Small intestine (tissue), 7 donors: ENCODE results near the gene ZFP62. TPM values are rescaled to one million over a fixed set of nuclear protein-coding genes. Genes with fewer than 3 reads are reported as not detected.

Source experiments
- DNase-seq, 2 donors: peaks; one replicate each; pipeline versions ENCODE4 v3.0.0 to v3.0.0-alpha.2; 2013
- FAIRE-seq: peaks from 2 replicates; lab custom pipeline; 2012; peaks lifted over from hg19 to GRCh38; lab: Jason Lieb, UNC
- H3K27ac ChIP-seq, 3 donors: one replicate each; pipeline ENCODE4 v1.5.1; 2013; ENCODE audit warnings: low read length in 2 of 3, mild to moderate bottlenecking in 2 of 3, control low read depth in 1 of 3, inconsistent platforms in 1 of 3, low read depth in 1 of 3, moderate library complexity in 1 of 3
- H3K27me3 ChIP-seq, 3 donors: one replicate each; pipeline ENCODE4 v1.6.1; 2013; ENCODE audit warnings: low read length in 3 of 3, inconsistent platforms in 1 of 3; ENCODE audit not compliant: control insufficient read depth in 3 of 3, insufficient read depth in 3 of 3
- H3K36me3 ChIP-seq, 3 donors: one replicate each; pipeline ENCODE4 v1.6.1; 2013; ENCODE audit warnings: low read length in 3 of 3, inconsistent platforms in 1 of 3, low read depth in 1 of 3, mild to moderate bottlenecking in 1 of 3, moderate library complexity in 1 of 3; ENCODE audit not compliant: control insufficient read depth in 3 of 3, insufficient read depth in 2 of 3
- H3K4me1 ChIP-seq, 3 donors: one replicate each; pipeline ENCODE4 v1.6.1; 2013; ENCODE audit warnings: low read length in 2 of 3, inconsistent platforms in 1 of 3, low read depth in 1 of 3, mild to moderate bottlenecking in 1 of 3, moderate library complexity in 1 of 3; ENCODE audit not compliant: control insufficient read depth in 3 of 3, insufficient read depth in 2 of 3
- H3K4me3 ChIP-seq, 3 donors: one replicate each; pipeline ENCODE4 v1.5.1; 2013; ENCODE audit warnings: low read length in 3 of 3, control low read depth in 1 of 3, inconsistent platforms in 1 of 3, low read depth in 1 of 3, mild to moderate bottlenecking in 1 of 3, moderate library complexity in 1 of 3
- H3K9me3 ChIP-seq, 2 donors: one replicate each; pipeline ENCODE4 v1.6.1; 2013; ENCODE audit warnings: low read depth in 1 of 2, low read length in 1 of 2; ENCODE audit not compliant: control insufficient read depth in 2 of 2, insufficient read depth in 1 of 2
- WGBS, 3 donors: extraction: QIAGEN DNeasy Blood & Tissue Kit; methylation state at CpG; one replicate each; pipeline ENCODE4 v1.1.7; 2013; 5-methylcytosine and 5-hydroxymethylcytosine counted together
- polyA plus RNA-seq, 4 donors: library from polyadenylated mRNA; stranded (reverse) in 3 of 4; unstranded in 1 of 4; fragments of 200-250 nt in 3 of 4; fragments of 120-200 nt in 1 of 4; gene quantifications; one replicate each; pipeline versions ENCODE4 v1.2.1 to v1.2.3, GENCODE V29; 2013
- donor health status: healthy with polysubstance abuse.
- donor health status: control.
- donor health status: control.
- donor health status: Bipolar disorder and iron deficiency.
- donor health status: healthy.

ZFP62 gene
- polyA plus RNA-seq, 4 donors, result 8.7 to 57.2 (median 16.2) TPM

DNA sequence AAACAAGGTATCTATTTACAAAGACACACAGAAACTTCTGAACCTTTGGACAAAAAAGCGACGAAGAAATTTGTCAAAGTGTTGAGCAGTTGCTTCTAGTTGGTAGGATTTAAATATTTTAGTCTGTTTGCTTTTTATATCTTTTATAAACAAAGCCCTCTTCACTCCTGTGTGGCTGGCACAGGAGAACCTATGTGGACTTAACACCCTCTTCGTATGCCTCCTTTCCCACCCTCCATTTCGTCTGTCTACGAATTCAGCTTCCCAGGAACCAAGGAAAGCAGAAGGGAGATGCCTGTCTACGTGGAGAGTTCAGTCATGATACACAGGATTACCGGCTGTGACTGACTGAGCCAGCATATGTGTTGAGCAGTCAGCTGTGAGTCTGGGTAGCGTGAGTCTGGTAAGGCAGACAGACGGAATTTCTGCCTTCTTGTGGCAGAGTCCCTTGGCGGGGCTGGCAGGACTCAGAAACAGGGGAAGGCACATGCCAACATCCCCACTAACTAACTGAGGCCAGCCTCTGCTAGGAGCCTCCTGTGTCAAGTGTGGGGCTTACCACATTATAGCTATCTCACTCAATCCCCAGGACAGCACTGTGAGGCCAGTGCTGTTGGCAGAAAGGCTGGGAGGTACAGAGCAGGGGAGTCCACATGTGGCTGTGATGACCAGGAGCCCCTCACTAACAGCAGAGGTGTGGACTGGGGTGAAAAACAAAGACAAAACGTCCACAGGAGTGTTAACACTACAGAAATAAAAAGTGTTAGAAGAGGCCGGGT lies 13.9 kb upstream of the ZFP62 start:
- H3K27me3 ChIP-seq, result no peaks in the 10 kb centered on the region
- H3K4me3 ChIP-seq, result no peak overlapping the region
- H3K36me3 ChIP-seq, result no peaks in the 10 kb centered on the region
- FAIRE-seq, result no peak
- 82 to 86% (median 82%) methylated on average over 12 of the region's 12 CpGs for WGBS, 3 donors
- no peak for DNase-seq
- H3K27ac ChIP-seq, result no peak overlapping the region
- peaks cover 0 to 3% of the 10 kb centered on the region in 2 donors for H3K9me3 ChIP-seq
- H3K4me1 ChIP-seq, result peaks cover 0 to 11% (median 0%) of the 10 kb centered on the region in 3 donors

DNA sequence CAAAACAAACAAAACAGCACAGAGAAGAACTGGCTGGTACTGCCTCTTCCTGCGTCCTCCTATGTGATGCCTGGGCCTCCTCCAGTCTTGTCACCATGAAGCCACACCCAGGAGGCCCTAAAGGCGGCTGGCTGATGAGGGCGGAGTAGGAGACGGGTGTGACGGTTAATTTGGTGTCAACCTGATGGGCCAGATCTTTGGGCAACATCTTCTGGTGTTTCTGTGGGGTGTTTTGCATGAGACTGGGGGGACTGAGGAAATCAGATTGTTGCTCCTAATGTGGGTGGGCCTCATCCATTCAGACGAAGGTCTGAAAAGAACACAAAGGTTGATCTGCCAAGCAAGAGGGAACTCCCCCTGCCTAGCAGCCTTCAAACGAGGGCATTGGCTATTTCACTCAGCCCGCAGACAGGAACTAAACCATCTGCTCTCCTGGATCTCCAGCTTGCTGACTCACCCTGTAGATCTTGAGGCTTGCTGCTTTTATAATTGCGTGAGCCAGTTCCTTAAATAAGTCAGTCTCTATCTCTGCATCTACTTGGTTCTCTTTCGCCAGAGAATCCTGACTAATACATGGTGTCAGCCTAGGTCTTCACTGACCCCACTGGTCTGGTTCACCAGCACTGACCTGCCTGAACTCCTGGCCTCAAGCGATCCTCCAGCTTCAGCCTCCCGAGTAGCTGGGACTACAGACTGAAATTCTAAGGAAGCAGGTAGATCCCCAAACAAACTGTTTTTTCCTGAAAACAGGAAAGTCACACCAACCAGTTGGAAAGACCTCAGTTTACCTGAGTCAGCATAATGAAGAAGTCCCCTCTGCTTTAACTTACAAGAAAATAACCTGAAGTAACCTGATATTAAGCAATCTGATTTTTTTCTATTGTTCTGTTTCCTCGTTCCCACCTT lies 12.8 kb upstream of the ZFP62 start:
- FAIRE-seq (no peak), DNase-seq (peak; percentile 24 to 41)
- H3K27me3 ChIP-seq, result no peaks in the 10 kb centered on the region
- no peak overlapping the region for H3K4me3 ChIP-seq
- peaks cover 0 to 3% of the 10 kb centered on the region in 2 donors for H3K9me3 ChIP-seq
- no peaks in the 10 kb centered on the region for H3K36me3 ChIP-seq
- peak overlapping the region in 1 of 3 donors; percentile 12 for H3K27ac ChIP-seq
- H3K4me1 ChIP-seq, result peaks cover 0 to 11% (median 0%) of the 10 kb centered on the region in 3 donors
- WGBS, 3 donors, result 62 to 66% (median 63%) methylated on average over 13 of the region's 13 CpGs

DNA sequence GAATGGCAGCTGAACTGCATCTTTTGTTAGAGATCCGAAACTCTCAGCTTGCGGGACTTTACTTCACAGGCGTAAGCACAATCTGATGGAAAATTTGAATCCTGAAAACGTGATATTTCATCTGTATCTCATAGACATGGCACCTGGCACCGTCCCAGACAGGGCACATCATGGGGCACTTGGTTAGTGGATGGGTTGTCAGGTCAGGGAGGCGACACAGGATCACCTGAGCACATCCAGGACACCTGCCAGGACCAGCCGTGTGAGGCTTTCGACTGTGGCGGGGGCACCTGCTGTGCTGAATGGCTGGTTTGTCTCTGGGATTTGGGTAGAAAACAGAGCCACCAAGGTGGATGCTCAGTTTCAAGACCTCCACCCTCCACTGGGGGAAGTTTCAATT lies 11.3 kb upstream of the ZFP62 start:
- 90 to 92% (median 90%) methylated on average over 9 of the region's 9 CpGs for WGBS, 3 donors
- Histone ChIP-seq H3K27me3 (no peaks in the 10 kb centered on the region), H3K27ac (no peak overlapping the region), H3K4me3 (no peak overlapping the region), H3K9me3 (peaks cover 0 to 3% of the 10 kb centered on the region in 2 donors), H3K4me1 (peaks cover 0 to 16% (median 0%) of the 10 kb centered on the region in 3 donors), H3K36me3 (no peaks in the 10 kb centered on the region)
- no peak for FAIRE-seq
- DNase-seq, result no peak

DNA sequence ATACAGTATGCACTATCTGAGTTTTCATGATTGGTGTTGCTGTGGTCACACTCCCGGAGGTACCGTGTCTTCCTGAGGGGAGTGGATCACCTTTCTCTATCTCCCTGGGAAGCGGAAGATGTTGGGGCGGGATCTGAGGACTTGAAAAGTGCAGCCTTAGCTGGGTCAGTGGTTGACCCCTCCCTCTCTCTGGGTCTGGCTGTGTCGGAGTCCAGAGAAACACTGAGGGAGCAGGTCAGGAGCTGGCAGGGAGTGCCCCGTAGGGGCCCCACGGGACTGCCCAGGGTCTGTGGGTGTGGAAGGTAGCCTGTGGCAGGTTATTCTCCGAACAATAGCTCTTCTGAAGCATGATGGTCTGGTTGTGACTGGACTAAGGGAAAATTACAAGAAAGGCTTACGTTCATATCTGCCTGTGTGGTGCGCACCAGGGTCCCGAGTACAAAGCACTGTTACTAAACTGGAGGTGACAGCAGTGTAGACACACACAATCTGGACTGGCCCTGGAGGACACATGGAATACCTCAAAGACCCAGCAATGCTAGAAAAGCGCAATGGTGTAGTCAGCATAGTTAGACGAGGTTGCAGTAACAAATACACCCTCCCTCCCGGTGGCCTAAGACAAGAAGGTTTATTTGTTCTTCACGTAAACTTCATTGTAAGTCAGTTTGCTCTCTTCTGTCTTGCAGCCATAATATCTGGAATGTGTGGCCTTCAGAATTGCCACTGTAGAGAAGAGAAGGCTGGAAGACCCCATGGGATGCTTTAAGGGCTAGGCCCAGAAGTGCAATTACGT lies 9.4 kb upstream of the ZFP62 start:
- no peak overlapping the region for H3K27ac ChIP-seq
- H3K4me1 ChIP-seq, result peaks cover 0 to 25% (median 0%) of the 10 kb centered on the region in 3 donors
- H3K36me3 ChIP-seq, result no peaks in the 10 kb centered on the region
- WGBS, 3 donors, result 75 to 81% (median 77%) methylated on average over 15 to 16 of the region's 16 CpGs
- DNase-seq, result peak in 1 of 2 donors; percentile 56
- no peaks in the 10 kb centered on the region for H3K27me3 ChIP-seq
- H3K4me3 ChIP-seq, result no peak overlapping the region
- peaks cover 0 to 3% of the 10 kb centered on the region in 2 donors for H3K9me3 ChIP-seq
- no peak for FAIRE-seq

DNA sequence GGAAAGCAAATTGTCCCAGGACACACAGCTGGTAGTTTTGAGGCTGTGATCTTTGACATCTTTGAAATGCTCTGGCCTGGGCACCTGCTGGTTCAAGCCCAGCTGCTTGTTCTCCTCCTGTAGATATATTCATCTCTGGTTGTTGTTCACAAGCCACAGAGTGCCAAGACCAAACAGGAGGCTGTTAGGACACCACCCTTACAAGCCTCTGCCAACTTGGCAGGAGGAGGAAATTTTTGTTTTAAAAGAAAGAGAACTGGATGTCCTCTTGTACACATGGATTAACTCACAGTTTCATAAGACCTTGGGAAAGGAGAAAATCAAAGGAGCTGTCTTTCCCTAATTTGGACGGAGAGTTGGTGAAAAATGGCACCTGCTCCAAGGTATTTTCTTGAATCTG lies 8.5 kb upstream of the ZFP62 start:
- peaks cover 0 to 26% (median 0%) of the 10 kb centered on the region in 3 donors for H3K4me1 ChIP-seq
- H3K4me3 ChIP-seq, result no peak overlapping the region
- H3K9me3 ChIP-seq, result peaks cover 0 to 3% of the 10 kb centered on the region in 2 donors
- no peak overlapping the region for H3K27ac ChIP-seq
- DNase-seq (peak; percentile 3 to 24), FAIRE-seq (no peak)
- H3K36me3 ChIP-seq, result no peaks in the 10 kb centered on the region
- WGBS, 3 donors, result 33 to 73% (median 42%) methylated on average over 1 of the region's 1 CpG
- no peaks in the 10 kb centered on the region for H3K27me3 ChIP-seq

- 0 to 2% (median 1%) methylated on average over 3 of the region's 3 CpGs for WGBS, 3 donors
- peak; percentile 95 to 96 for DNase-seq
- peaks cover 0 to 21% (median 0%) of the 10 kb centered on the region in 3 donors for H3K4me1 ChIP-seq
- H3K4me3 ChIP-seq, result no peak overlapping the region
- no peaks in the 10 kb centered on the region for H3K27me3 ChIP-seq
- no peak overlapping the region for H3K27ac ChIP-seq
- no peak for FAIRE-seq
- H3K9me3 ChIP-seq, result peaks cover 0 to 3% of the 10 kb centered on the region in 2 donors
- no peaks in the 10 kb centered on the region for H3K36me3 ChIP-seq
Measured at GRCh38 chr5:180868960-180869359, 7.9 kb upstream of the ZFP62 start.

DNA sequence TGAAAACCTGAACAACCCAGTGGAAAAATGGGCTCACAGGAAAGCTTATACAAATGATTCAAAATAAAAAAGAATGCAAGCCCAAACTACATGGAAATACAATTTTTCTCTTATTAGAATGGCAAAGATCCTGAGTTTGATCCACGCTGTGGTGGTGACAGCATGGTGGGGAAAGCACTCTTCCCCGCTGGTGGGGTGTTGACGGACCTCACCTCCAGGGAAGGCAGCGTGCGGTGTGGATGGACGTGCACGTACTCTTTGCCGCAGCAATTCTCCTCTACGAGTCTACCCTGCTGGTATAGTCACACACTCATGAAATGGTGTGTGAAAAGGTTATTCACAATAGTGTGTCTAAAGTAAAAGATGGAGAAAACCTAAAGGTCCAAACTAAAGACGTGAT lies 5.9 kb upstream of the ZFP62 start:
- Histone ChIP-seq H3K4me1 (peaks cover 0 to 21% (median 0%) of the 10 kb centered on the region in 3 donors), H3K27me3 (no peaks in the 10 kb centered on the region), H3K27ac (peak overlapping the region in 1 of 3 donors; percentile 87), H3K9me3 (no peaks in the 10 kb centered on the region), H3K4me3 (no peak overlapping the region), H3K36me3 (no peaks in the 10 kb centered on the region)
- WGBS, 3 donors, result 59 to 85% (median 72%) methylated on average over 10 of the region's 10 CpGs
- FAIRE-seq (no peak), DNase-seq (no peak)
